Liver (tissue), 9 donors: ENCODE measurements around the gene CTRB1. TPM values are rescaled to one million over a fixed set of nuclear protein-coding genes. Genes with fewer than 3 reads are reported as not detected.

Source experiments
- DNase-seq: peaks from one replicate; pipeline ENCODE4 v3.0.0-alpha.2; 2017; ENCODE audit warnings: low spot score
- H3K27ac ChIP-seq, 2 donors: one replicate each; pipeline ENCODE4 v1.7.0; 2013; ENCODE audit warnings: inconsistent platforms in 2 of 2, low read length in 2 of 2, control low read depth in 1 of 2, low read depth in 1 of 2, mild to moderate bottlenecking in 1 of 2
- H3K27me3 ChIP-seq, 4 donors: one replicate each; pipeline versions ENCODE4 v1.6.1 to v1.7.0; 2013; ENCODE audit warnings: low read length in 3 of 4, inconsistent platforms in 1 of 4, mild to moderate bottlenecking in 1 of 4, moderate library complexity in 1 of 4; ENCODE audit not compliant: control insufficient read depth in 4 of 4, insufficient read depth in 4 of 4
- H3K36me3 ChIP-seq, 4 donors: one replicate each; pipeline versions ENCODE4 v1.6.1 to v1.7.0; 2013; ENCODE audit warnings: low read length in 3 of 4, mild to moderate bottlenecking in 3 of 4, low read depth in 1 of 4, moderate library complexity in 1 of 4; ENCODE audit not compliant: control insufficient read depth in 4 of 4, insufficient read depth in 3 of 4
- H3K4me1 ChIP-seq, 4 donors: one replicate each; pipeline versions ENCODE4 v1.6.1 to v1.7.0; 2013; ENCODE audit warnings: low read length in 3 of 4, mild to moderate bottlenecking in 3 of 4, moderate library complexity in 1 of 4; ENCODE audit not compliant: control insufficient read depth in 4 of 4, insufficient read depth in 4 of 4
- H3K4me3 ChIP-seq, 3 donors: one replicate each; pipeline versions ENCODE4 v1.6.1 to v1.7.0; 2013; ENCODE audit warnings: low read length in 3 of 3, control low read depth in 1 of 3, low read depth in 1 of 3, mild to moderate bottlenecking in 1 of 3
- H3K9ac ChIP-seq, 2 donors: one replicate each; pipeline ENCODE4 v1.7.0; 2013; ENCODE audit warnings: low read length in 2 of 2, mild to moderate bottlenecking in 2 of 2, moderate library complexity in 2 of 2, control low read depth in 1 of 2, low read depth in 1 of 2
- H3K9me3 ChIP-seq, 4 donors: one replicate each; pipeline versions ENCODE4 v1.6.1 to v1.7.0; 2013; ENCODE audit warnings: low read length in 3 of 4; ENCODE audit not compliant: control insufficient read depth in 4 of 4
- JUND ChIP-seq, 2 donors: IDR thresholded peaks; 2 replicates each; pipeline ENCODE4 v1.6.1; 2016; ENCODE audit warnings: antibody characterized with exemption in 2 of 2
- RAD21 ChIP-seq, 2 donors: IDR thresholded peaks; 2 replicates each; pipeline ENCODE4 v1.6.1; 2016; ENCODE audit warnings: antibody characterized with exemption in 2 of 2, mild to moderate bottlenecking in 2 of 2
- YY1 ChIP-seq: IDR thresholded peaks from 2 replicates; pipeline ENCODE4 v1.6.1; 2016; ENCODE audit warnings: antibody characterized with exemption, mild to moderate bottlenecking
- WGBS: extraction: QIAGEN DNeasy Blood & Tissue Kit; methylation state at CpG from one replicate; pipeline ENCODE4 v1.1.7; 2013; 5-methylcytosine and 5-hydroxymethylcytosine counted together
- polyA plus RNA-seq, 2 donors: library from polyadenylated mRNA; stranded (reverse) in 1 of 2; unstranded in 1 of 2; fragments of 200-250 nt in 1 of 2; fragments of >200 nt in 1 of 2; fragmentation: Nextera tagmentation in 1 of 2; extraction: Ambion mirVana in 1 of 2; gene quantifications; one replicate each; pipeline versions ENCODE4 v1.2.1 to v1.2.3, GENCODE V29; 2013 to 2015
- total RNA-seq, 2 donors: library from RNA; depleted of rRNA; stranded (reverse); fragments of >200 nt; gene quantifications; one replicate each; pipeline ENCODE4 v1.2.3, GENCODE V29; 2014
- TF ChIP-seq, protein P1 (sequence below): IDR thresholded peaks from 2 replicates; pipeline ENCODE4 v1.6.1; 2016; ENCODE audit warnings: antibody characterized with exemption
- TF ChIP-seq, protein P2 (sequence below): fragments of 150-350 bp; IDR thresholded peaks from 2 replicates; pipeline ENCODE4 v1.5.1; 2017; ENCODE audit warnings: improper control_type of control experiment, low read depth, low read length; ENCODE audit not compliant: missing input control
- TF ChIP-seq, protein P3 (sequence below): IDR thresholded peaks from 2 replicates; pipeline ENCODE4 v1.6.1; 2016; ENCODE audit warnings: antibody characterized with exemption, mild to moderate bottlenecking
- donor health status: healthy.
- donor health status: healthy.
- donor health status: healthy.
- donor health status: healthy.
- donor health status: healthy.

The CTRB1 gene
- total and polyA plus RNA-seq, 4 donors: not detected

DNA sequence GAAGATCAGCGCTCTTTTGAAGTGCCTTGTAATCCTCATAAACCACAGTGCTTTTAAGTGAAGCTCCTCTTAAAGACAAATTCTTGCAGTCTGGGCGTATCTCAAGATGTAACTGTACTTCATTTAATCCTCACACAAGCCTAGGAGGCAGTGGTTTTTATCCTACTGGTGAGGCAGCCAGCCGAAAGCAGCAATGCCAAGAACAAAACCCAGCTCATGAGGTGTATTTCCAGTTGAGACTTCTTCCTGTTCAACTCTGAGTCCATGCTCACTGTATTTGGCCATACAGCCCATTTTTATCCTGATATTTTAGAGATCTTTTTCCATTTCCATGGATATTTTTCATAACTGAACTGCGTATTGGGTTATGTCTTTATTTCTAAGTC is 25.5 kb upstream of the CTRB1 start:
- WGBS: 92% methylated on average over 4 of the region's 4 CpGs
- TF ChIP-seq RAD21 (IDR thresholded peaks at IDR 0.05): no peak
- no peaks in the 10 kb centered on the region for H3K9me3 ChIP-seq
- no peaks in the 10 kb centered on the region for H3K4me1 ChIP-seq
- H3K4me3 ChIP-seq: no peak overlapping the region
- no peaks in the 10 kb centered on the region for H3K36me3 ChIP-seq
- no peak for DNase-seq
- H3K9ac ChIP-seq: no peak overlapping the region
- no peak overlapping the region for H3K27ac ChIP-seq
- H3K27me3 ChIP-seq: peaks cover 0 to 4% (median 0%) of the 10 kb centered on the region in 4 donors

DNA sequence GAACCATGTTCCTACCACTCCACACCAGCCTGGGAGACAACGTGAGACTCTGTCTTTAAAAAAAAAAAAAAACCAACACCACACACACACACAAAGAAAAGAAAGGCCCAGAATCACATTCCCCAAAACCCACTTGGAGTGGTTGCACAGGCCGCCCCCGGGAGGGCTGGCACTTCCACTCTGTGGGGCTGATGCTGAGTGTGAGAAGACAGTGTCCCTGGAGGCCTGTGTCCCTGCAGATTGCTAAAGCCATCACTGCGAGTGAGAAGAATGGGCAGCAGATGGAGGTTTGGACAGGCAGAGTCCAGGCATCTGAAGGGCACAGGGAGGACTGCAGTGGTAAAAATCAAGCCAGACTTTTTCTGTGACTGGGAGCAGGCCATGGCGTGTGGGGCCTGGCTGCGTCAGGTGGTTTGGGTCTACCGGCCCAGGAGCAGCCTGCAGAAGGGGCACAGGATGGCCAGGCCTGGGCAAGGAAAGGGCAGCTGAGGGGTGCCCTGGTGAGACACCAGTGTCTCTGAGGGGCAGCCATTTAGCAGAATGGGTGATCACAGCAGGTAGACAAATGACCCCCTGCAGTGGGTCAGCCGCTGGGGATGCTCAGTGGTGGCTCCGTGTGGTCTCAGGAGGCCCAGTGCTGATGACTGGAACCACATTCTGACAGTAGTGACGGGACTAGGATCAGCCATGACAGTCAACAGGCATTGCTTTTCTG is 24.9 kb upstream of the CTRB1 start:
- DNase-seq: no peak
- TF ChIP-seq YY1: no peak
- no peak for TF ChIP-seq JUND (IDR thresholded peaks at IDR 0.05)
- TF ChIP-seq, protein P1, sequence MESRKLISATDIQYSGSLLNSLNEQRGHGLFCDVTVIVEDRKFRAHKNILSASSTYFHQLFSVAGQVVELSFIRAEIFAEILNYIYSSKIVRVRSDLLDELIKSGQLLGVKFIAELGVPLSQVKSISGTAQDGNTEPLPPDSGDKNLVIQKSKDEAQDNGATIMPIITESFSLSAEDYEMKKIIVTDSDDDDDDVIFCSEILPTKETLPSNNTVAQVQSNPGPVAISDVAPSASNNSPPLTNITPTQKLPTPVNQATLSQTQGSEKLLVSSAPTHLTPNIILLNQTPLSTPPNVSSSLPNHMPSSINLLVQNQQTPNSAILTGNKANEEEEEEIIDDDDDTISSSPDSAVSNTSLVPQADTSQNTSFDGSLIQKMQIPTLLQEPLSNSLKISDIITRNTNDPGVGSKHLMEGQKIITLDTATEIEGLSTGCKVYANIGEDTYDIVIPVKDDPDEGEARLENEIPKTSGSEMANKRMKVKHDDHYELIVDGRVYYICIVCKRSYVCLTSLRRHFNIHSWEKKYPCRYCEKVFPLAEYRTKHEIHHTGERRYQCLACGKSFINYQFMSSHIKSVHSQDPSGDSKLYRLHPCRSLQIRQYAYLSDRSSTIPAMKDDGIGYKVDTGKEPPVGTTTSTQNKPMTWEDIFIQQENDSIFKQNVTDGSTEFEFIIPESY: no peak
- TF ChIP-seq, protein P2, sequence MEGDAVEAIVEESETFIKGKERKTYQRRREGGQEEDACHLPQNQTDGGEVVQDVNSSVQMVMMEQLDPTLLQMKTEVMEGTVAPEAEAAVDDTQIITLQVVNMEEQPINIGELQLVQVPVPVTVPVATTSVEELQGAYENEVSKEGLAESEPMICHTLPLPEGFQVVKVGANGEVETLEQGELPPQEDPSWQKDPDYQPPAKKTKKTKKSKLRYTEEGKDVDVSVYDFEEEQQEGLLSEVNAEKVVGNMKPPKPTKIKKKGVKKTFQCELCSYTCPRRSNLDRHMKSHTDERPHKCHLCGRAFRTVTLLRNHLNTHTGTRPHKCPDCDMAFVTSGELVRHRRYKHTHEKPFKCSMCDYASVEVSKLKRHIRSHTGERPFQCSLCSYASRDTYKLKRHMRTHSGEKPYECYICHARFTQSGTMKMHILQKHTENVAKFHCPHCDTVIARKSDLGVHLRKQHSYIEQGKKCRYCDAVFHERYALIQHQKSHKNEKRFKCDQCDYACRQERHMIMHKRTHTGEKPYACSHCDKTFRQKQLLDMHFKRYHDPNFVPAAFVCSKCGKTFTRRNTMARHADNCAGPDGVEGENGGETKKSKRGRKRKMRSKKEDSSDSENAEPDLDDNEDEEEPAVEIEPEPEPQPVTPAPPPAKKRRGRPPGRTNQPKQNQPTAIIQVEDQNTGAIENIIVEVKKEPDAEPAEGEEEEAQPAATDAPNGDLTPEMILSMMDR: no peak
- TF ChIP-seq, protein P3, sequence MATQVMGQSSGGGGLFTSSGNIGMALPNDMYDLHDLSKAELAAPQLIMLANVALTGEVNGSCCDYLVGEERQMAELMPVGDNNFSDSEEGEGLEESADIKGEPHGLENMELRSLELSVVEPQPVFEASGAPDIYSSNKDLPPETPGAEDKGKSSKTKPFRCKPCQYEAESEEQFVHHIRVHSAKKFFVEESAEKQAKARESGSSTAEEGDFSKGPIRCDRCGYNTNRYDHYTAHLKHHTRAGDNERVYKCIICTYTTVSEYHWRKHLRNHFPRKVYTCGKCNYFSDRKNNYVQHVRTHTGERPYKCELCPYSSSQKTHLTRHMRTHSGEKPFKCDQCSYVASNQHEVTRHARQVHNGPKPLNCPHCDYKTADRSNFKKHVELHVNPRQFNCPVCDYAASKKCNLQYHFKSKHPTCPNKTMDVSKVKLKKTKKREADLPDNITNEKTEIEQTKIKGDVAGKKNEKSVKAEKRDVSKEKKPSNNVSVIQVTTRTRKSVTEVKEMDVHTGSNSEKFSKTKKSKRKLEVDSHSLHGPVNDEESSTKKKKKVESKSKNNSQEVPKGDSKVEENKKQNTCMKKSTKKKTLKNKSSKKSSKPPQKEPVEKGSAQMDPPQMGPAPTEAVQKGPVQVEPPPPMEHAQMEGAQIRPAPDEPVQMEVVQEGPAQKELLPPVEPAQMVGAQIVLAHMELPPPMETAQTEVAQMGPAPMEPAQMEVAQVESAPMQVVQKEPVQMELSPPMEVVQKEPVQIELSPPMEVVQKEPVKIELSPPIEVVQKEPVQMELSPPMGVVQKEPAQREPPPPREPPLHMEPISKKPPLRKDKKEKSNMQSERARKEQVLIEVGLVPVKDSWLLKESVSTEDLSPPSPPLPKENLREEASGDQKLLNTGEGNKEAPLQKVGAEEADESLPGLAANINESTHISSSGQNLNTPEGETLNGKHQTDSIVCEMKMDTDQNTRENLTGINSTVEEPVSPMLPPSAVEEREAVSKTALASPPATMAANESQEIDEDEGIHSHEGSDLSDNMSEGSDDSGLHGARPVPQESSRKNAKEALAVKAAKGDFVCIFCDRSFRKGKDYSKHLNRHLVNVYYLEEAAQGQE: no peak
- WGBS: 86% methylated on average over 10 of the region's 10 CpGs

More for the DNA sequence above, 24.9 kb upstream of the CTRB1 start:
- H3K27me3 ChIP-seq: peaks cover 0 to 4% (median 0%) of the 10 kb centered on the region in 4 donors
- no peaks in the 10 kb centered on the region for H3K36me3 ChIP-seq
- H3K4me3 ChIP-seq: no peak overlapping the region
- no peaks in the 10 kb centered on the region for H3K9me3 ChIP-seq
- no peaks in the 10 kb centered on the region for H3K4me1 ChIP-seq
- H3K9ac ChIP-seq: no peak overlapping the region
- no peak overlapping the region for H3K27ac ChIP-seq
